Measurements from ENCODE around the gene NADK2.

DNA sequence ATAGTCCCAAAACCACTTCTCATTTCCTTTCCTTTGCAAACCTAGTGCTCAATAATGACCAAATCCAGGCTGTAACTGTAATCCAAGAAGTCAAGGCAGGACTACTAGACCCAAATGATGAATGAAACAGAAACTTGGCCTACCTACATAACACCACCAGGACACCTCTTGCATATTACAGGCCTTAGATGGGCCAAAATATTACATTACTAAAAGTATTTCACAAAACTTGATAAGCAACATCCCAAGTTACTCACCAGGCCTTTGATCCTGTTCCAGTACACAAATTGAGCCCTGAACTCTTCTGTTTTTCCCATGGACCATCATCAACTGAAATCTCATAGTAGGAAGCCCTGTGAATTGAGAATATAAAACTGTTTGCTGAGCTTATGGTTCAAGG, 34.8 kb downstream of the NADK2 start:
- TF ChIP-seq, protein P1, sequence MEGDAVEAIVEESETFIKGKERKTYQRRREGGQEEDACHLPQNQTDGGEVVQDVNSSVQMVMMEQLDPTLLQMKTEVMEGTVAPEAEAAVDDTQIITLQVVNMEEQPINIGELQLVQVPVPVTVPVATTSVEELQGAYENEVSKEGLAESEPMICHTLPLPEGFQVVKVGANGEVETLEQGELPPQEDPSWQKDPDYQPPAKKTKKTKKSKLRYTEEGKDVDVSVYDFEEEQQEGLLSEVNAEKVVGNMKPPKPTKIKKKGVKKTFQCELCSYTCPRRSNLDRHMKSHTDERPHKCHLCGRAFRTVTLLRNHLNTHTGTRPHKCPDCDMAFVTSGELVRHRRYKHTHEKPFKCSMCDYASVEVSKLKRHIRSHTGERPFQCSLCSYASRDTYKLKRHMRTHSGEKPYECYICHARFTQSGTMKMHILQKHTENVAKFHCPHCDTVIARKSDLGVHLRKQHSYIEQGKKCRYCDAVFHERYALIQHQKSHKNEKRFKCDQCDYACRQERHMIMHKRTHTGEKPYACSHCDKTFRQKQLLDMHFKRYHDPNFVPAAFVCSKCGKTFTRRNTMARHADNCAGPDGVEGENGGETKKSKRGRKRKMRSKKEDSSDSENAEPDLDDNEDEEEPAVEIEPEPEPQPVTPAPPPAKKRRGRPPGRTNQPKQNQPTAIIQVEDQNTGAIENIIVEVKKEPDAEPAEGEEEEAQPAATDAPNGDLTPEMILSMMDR (IDR thresholded peaks at IDR 0.05; ENCODE audit: low read depth, low read length, missing input control), result no peak
- TF ChIP-seq, protein P2, sequence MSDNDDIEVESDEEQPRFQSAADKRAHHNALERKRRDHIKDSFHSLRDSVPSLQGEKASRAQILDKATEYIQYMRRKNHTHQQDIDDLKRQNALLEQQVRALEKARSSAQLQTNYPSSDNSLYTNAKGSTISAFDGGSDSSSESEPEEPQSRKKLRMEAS (IDR thresholded peaks at IDR 0.05), result no peak
- no peak for TF ChIP-seq NR2F2 (IDR thresholded peaks at IDR 0.05)
- TF ChIP-seq, protein P3, sequence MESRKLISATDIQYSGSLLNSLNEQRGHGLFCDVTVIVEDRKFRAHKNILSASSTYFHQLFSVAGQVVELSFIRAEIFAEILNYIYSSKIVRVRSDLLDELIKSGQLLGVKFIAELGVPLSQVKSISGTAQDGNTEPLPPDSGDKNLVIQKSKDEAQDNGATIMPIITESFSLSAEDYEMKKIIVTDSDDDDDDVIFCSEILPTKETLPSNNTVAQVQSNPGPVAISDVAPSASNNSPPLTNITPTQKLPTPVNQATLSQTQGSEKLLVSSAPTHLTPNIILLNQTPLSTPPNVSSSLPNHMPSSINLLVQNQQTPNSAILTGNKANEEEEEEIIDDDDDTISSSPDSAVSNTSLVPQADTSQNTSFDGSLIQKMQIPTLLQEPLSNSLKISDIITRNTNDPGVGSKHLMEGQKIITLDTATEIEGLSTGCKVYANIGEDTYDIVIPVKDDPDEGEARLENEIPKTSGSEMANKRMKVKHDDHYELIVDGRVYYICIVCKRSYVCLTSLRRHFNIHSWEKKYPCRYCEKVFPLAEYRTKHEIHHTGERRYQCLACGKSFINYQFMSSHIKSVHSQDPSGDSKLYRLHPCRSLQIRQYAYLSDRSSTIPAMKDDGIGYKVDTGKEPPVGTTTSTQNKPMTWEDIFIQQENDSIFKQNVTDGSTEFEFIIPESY (IDR thresholded peaks at IDR 0.05), result no peak
- TF ChIP-seq, protein P4, sequence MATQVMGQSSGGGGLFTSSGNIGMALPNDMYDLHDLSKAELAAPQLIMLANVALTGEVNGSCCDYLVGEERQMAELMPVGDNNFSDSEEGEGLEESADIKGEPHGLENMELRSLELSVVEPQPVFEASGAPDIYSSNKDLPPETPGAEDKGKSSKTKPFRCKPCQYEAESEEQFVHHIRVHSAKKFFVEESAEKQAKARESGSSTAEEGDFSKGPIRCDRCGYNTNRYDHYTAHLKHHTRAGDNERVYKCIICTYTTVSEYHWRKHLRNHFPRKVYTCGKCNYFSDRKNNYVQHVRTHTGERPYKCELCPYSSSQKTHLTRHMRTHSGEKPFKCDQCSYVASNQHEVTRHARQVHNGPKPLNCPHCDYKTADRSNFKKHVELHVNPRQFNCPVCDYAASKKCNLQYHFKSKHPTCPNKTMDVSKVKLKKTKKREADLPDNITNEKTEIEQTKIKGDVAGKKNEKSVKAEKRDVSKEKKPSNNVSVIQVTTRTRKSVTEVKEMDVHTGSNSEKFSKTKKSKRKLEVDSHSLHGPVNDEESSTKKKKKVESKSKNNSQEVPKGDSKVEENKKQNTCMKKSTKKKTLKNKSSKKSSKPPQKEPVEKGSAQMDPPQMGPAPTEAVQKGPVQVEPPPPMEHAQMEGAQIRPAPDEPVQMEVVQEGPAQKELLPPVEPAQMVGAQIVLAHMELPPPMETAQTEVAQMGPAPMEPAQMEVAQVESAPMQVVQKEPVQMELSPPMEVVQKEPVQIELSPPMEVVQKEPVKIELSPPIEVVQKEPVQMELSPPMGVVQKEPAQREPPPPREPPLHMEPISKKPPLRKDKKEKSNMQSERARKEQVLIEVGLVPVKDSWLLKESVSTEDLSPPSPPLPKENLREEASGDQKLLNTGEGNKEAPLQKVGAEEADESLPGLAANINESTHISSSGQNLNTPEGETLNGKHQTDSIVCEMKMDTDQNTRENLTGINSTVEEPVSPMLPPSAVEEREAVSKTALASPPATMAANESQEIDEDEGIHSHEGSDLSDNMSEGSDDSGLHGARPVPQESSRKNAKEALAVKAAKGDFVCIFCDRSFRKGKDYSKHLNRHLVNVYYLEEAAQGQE (IDR thresholded peaks at IDR 0.05), result no peak
